GDM1 (cell line): Measurements from ENCODE around the gene RDH16.
"Not testable (repeated sequence)": the region's sequence is repeated elsewhere in the genome, so short reads cannot be mapped to it uniquely, and the experiment has no call there.

Experiments
- DNase-seq: peaks from one replicate; lab custom pipeline; 2025; lab: John Stamatoyannopoulos, UW

RDH16 gene

DNA sequence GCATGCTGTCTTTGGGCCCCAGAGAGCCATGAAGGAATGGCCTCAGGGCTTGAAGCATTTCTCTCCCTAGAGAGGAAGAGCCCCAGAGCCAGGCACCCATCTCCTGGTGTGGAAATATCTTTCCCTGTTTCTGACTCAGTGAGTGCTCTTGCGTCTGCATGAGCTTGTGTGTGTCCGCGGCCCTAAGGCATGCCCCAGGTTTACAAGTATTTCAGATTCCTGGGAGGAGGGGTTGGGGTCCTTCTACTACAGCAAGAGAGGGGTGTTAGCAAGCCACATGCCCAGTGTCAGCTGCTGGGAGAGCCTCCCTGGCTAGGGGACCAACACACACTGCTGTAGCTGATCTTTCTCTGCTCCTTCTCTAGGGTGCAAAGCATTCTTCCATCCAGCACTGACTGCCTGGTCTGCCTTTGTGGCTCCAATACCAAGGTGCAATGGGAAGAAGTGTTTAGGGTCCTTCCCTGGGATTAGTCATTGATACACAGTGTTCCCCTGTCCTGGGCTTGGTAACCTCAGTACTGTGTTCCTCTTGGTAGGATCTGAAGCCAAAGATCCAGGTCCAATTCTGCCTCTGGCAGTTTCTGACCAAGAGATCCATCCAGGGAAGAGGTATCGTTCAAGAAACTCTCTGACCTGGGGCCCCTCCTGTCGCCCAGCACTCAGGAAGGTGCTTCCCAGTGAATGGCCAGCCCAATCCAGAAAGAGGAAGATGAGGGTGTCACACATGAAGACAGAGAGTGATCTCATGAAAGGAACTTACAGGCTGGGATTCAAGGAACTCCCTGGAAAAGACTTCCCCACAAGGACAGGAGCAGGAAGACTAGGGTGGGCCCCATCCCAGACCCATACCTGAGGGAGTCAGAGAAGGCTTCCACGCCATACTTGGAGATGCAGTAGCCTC lies 3.1 kb downstream of the RDH16 start:
- no peak for DNase-seq

GRCh38 chr12:56953314-56953713 lies 4.1 kb downstream of the RDH16 start:
- DNase-seq, result no peak

DNA sequence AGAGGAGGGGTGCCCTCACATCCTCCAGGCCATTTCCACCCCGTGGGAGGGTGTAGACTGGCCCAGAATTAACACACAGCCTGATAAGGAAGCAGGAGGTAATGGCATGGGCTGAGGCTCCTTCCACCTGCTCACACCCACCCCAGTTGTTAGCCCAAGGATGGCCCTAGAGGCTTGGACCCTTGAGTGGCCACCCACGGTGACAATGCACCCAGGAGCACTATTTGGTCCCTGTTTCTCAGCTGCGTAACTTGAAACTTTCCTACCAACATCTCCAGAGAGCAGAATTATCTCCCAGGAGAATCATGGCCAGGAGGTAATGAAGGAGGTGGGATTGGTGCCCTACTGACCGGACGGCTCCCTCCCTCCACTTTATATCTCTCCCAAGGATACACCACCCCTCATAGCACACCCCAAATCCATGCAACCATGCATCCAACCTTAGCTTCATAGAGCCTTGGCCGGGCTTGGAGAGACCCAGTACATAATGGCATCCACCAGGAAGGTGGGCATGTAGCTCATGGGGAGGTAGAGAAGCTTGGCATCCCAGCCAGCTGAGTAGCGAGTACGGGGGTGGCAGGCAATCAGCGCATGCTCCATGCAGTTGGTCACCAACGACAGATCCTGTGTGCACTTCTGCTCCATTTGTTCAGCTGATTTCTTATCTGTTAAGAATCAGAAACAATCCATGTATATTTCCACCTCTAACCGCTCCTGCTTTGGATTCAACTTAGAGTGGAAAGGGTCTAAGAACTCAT lies 5.6 kb downstream of the RDH16 start:
- no peak for DNase-seq

GRCh38 chr12:56948881-56949280 lies 8.5 kb downstream of the RDH16 start:
- no peak for DNase-seq

GRCh38 chr12:56948457-56948777 lies 9.0 kb downstream of the RDH16 start:
- DNase-seq, result no peak

- DNase-seq, result no peak
Measured at GRCh38 chr12:56947633-56948456, 9.6 kb downstream of the RDH16 start.

DNA sequence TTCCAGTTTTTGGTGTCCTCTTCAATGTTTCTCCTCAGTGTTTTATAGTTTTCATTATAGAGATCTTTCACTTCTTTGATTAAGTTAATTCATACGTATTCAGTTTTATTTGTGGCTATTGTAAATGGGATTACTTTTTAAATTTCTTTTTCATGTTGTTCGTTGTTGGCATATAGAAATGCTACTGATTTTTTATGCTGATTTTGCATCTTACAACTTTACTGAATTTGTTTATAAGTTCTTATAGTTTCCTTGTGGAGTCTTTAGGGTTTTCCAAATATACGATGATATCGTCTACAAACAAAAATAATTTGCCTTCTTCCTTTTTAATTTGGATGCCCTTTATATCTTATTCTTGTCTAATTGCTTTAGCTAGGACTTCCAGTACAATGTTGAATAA lies 13.5 kb downstream of the RDH16 start:
- no peak for DNase-seq

- DNase-seq, result not testable (repeated sequence)
Measured at GRCh38 chr12:56943374-56943773, 14.0 kb downstream of the RDH16 start.

DNA sequence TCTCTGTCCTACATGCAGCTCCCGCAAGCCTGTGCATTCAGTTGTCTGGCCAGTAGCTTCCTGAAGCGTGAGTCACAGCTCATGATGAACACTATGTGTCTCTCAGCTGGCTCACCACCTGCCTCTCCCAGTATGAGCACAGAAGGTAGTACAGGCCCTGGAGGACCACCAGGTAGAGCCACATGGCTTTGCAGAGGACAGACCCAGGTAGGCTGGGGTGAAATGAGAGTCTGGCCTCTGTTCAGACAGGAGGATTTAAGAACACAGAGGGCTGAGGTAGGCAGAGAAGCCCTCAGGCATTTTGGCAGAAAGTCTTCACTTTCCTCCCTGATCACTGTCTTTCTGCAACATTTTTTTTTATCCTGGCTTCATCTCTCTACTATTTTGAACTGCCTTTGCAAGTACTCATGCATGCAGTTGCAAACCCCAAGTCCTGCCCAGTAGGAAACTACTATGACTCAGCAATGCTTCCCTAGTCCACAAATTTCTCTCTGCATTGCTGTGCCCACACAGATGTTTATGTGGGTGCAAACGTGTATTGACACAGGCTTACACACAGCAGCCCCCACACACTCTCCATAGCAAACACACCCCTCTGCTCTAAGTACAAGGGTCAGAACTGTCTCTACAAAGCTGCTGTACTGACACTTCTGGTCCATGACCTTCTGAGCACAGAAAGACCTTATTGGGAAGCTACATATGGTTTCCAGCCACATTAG lies 15.9 kb downstream of the RDH16 start:
- DNase-seq, result peak; percentile 69

GRCh38 chr12:56940942-56941298 lies 16.5 kb downstream of the RDH16 start:
- DNase-seq, result not testable (repeated sequence)

DNA sequence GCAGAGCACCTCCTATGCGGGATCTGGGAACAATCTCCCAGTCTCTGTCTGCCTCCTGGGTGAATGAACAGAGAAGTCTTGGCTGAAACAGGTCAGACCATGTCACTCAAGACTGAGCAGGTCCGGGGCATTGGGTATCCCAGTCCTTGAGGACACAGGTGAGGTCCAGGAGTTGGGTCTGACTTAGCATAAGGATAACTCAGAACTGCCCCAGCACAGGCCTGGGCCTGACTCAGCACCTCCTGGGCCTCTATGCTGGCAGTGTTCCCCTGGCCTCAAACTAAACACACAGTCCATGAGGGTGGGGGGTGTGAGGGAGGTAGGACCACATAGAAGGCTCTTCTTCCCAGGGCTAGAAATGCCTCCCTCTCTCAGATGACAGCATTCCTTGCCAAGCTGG lies 21.7 kb downstream of the RDH16 start:
- DNase-seq, result no peak

GRCh38 chr12:56935157-56935556 lies 22.3 kb downstream of the RDH16 start:
- DNase-seq, result no peak

DNA sequence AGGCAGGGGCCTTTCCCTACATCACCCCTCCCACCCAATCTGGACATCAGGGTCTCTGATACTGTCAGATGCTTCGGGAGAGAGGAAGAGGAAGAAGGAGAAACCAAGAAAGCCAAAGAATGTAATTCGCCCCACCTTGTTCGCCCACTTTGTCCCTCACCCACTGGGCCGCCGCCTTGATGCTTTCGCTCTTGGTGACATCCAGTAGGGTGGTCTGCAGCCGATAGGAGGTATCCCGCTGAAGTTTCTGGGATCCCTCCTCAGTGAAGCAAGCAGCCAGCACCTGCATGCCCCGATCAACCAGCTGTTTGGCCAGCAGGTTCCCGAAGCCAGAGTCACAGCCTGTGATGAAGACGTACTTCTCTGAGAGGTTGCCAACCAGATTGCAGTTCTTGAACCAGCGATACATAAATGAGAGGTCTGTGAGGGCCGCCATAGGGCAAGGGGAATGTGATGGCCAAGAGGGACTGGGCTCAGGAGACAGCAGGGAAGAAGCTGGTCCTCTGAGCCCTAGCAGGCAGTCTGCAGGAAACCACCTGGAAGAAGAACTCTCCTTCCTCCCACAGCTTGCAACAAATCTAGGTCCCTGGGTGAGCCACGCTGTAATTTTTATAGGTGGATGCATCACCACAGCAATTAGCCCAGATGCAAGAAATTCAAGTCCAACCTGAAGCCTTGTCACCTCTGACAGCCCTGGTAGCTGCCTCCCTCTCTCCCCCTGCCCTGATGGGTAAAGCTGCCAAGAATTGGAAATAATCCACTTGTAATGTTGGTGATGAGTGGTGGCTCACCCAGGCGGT lies 23.4 kb downstream of the RDH16 start, which contains the start of gene SDR9C7:
Gene SDR9C7, minus strand, starts transcription at position 583 of the 800 bp plus-strand sequence. Its CDS starts 147 bp downstream, at position 436.
- DNase-seq, result no peak

DNA sequence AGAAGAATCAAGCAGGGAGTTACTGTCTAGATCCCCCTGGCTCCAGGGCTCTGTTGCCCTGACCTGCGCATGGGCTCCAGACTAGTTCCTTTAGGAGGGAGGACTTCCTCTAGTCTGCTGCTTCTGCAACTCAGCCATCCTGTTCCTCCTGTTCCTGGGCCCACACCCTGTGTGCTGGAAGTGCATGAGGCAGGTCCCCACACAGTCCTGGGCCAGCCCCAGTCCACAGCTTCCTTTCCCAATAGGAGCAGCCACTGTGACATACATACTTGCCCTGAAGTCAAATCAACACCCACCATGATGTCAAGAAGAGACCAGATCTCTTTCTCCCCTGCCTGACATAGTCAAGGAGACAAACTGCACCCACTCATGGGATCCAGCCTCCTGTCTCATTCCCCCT lies 24.5 kb downstream of the RDH16 start:
- DNase-seq, result peak; percentile 18

GRCh38 chr12:56932146-56932545 lies 25.3 kb downstream of the RDH16 start:
- no peak for DNase-seq

DNA sequence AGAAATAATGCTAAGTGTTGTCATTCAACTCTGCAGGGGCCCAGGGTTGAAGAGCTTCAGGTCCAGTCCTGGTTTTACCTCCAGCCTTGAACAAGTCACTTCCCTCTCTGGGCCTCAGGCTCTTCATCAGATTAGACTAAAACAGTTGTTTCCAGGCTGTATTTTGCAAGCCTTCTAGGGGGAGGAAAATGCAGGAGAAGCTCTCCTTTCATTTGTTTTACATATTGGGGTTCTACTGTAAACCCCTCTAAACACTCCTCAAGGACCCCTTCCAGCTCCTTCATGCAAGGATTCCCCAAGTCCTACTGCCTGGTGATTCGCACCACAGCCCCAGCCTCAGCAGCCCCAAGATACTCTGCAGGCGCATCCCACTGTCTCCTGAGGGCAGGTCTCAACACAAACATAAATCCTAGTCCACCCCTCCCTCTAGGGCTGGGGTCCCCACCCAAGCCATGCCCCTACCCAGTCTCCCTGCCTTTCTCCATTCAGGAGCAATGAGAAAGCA lies 25.9 kb downstream of the RDH16 start:
- peak; percentile 69 for DNase-seq

- DNase-seq, result no peak
Measured at GRCh38 chr12:56930241-56930640, 27.2 kb downstream of the RDH16 start.

GRCh38 chr12:56929780-56930179 lies 27.6 kb downstream of the RDH16 start:
- DNase-seq, result no peak

DNA sequence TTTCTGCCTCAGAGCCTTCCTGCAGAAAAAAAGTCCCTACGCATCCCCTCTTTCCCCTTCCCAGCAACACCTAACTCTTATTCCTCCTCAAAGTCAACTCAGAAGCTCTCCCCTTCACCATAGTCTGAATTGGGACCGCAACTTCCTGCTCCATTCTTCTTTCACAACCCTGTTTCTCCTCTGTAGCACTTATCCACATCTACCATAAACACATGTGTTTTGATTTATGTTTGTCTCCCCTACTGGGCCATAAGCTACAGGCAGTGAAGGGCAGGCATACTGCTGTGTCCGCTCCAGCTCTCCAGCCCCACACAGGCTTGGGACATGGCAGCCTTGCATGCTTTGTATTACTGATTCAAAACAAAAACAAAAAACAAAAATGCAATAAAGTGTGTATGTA lies 29.1 kb downstream of the RDH16 start:
- no peak for DNase-seq

DNA sequence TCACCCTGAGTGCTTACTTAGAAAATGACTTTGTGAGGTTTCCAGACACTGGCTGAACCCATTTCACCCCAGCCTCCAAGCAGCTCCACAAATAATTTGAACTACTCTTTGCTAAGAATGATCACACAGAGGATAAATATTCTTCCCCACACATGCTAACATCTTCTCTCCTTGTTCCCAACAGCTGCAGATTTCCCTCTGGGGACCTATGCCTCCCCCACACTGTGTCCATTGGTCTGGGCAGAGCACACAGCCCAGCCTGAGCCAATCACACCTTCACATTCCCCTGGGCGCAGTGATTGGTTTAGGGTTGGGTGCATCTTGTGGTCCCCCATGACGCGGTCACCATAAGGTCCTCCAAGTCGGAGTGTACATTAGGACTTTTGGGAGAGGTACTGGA lies 30.1 kb downstream of the RDH16 start:
- no peak for DNase-seq

DNA sequence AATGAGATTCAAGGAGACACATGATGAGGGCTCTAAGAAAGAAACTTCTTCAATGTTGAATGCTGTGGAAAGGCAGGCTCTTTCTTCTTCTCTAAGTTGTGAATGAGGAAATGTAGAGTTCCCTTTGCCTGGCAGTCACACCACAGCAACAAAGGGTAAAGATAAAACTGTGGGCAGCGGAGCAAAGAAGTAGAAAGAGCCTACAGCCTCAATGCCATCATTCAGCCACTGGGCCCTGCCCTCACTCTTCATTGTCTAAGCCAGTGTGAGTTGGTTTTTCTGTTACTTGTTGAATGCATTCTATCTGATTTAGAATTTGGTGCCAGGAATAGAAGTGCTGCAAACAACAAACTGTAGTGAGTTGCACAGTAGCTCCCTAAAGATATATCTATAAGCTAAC lies 35.4 kb downstream of the RDH16 start:
- DNase-seq, result peak; percentile 55
